Right atrium auricular region (tissue), 2 donors: Measurements from ENCODE around the gene KRT33B. TPM values are rescaled to one million over a fixed set of nuclear protein-coding genes. Genes with fewer than 3 reads are reported as not detected.

Experiments
- DNase-seq: peaks from one replicate; pipeline ENCODE4 v3.0.0-alpha.2; 2019; ENCODE audit warnings: low spot score
- H3K27ac ChIP-seq, 2 donors: fragments of 200-600 bp; sonication (generic); 1 replicate in 1 of 2; 2 replicates in 1 of 2; pipeline ENCODE4 v1.5.1; 2016 to 2019
- H3K27me3 ChIP-seq, 2 donors: fragments of 200-600 bp; sonication (generic); one replicate each; pipeline versions ENCODE4 v1.5.1 to v1.6.0; 2017 to 2019
- H3K36me3 ChIP-seq: fragments of 200-600 bp; sonication (generic); one replicate; pipeline ENCODE4 v1.5.1; 2016
- H3K4me1 ChIP-seq, 2 donors: fragments of 200-600 bp; sonication (generic); one replicate each; pipeline versions ENCODE4 v1.5.1 to v1.6.0; 2017 to 2019
- H3K4me3 ChIP-seq, 2 donors: fragments of 200-600 bp; sonication (generic); 1 replicate in 1 of 2; 2 replicates in 1 of 2; pipeline ENCODE4 v1.5.1; 2017 to 2019; ENCODE audit warnings: mild to moderate bottlenecking in 1 of 2, moderate library complexity in 1 of 2
- H3K9me3 ChIP-seq, 2 donors: fragments of 200-600 bp; sonication (generic); one replicate each; pipeline ENCODE4 v1.5.1; 2019
- CTCF ChIP-seq, 2 donors: fragments of 200-600 bp; sonication (generic); IDR thresholded peaks; one replicate each; pipeline ENCODE4 v1.5.1; 2019; ENCODE audit warnings: antibody characterized with exemption in 2 of 2
- total RNA-seq, 2 donors: library from RNA; depleted of rRNA; stranded (reverse); fragments of >200 nt; gene quantifications; one replicate each; pipeline ENCODE4 v1.1.0, GENCODE V29; 2016

The KRT33B gene
- total RNA-seq, 2 donors from 2014 or later = not detected

GRCh38 chr17:41393294-41393693, 23.7 kb upstream of the KRT33B start:
- no peak overlapping the region for H3K4me3 ChIP-seq
- no peaks in the 10 kb centered on the region for H3K36me3 ChIP-seq
- H3K9me3 ChIP-seq = no peaks in the 10 kb centered on the region
- TF ChIP-seq CTCF (IDR thresholded peaks at IDR 0.05) = no peak
- H3K4me1 ChIP-seq = peaks cover 0 to 9% of the 10 kb centered on the region in 2 donors
- H3K27me3 ChIP-seq = no peaks in the 10 kb centered on the region
- no peak overlapping the region for H3K27ac ChIP-seq
- no peak for DNase-seq

GRCh38 chr17:41392278-41392677, 22.7 kb upstream of the KRT33B start:
- no peaks in the 10 kb centered on the region for H3K27me3 ChIP-seq
- H3K4me3 ChIP-seq = no peak overlapping the region
- no peak for TF ChIP-seq CTCF (IDR thresholded peaks at IDR 0.05)
- no peak overlapping the region for H3K27ac ChIP-seq
- no peaks in the 10 kb centered on the region for H3K36me3 ChIP-seq
- peaks cover 0 to 9% of the 10 kb centered on the region in 2 donors for H3K4me1 ChIP-seq
- no peak for DNase-seq
- peaks cover 0 to 3% of the 10 kb centered on the region in 2 donors for H3K9me3 ChIP-seq

GRCh38 chr17:41391535-41391934, 21.9 kb upstream of the KRT33B start:
- H3K36me3 ChIP-seq = no peaks in the 10 kb centered on the region
- peaks cover 0 to 9% of the 10 kb centered on the region in 2 donors for H3K4me1 ChIP-seq
- H3K27ac ChIP-seq = no peak overlapping the region
- peaks cover 0 to 10% of the 10 kb centered on the region in 2 donors for H3K9me3 ChIP-seq
- H3K4me3 ChIP-seq = no peak overlapping the region
- H3K27me3 ChIP-seq = no peaks in the 10 kb centered on the region
- no peak for DNase-seq
- no peak for TF ChIP-seq CTCF (IDR thresholded peaks at IDR 0.05)

GRCh38 chr17:41390411-41390938, 20.9 kb upstream of the KRT33B start:
- no peak for TF ChIP-seq CTCF (IDR thresholded peaks at IDR 0.05)
- Histone ChIP-seq H3K4me3 (no peak overlapping the region), H3K36me3 (no peaks in the 10 kb centered on the region), H3K9me3 (peaks cover 0 to 21% of the 10 kb centered on the region in 2 donors), H3K4me1 (peaks cover 0 to 9% of the 10 kb centered on the region in 2 donors), H3K27me3 (no peaks in the 10 kb centered on the region), H3K27ac (no peak overlapping the region)
- DNase-seq = no peak

- no peak for DNase-seq
- no peak for TF ChIP-seq CTCF (IDR thresholded peaks at IDR 0.05)
- Histone ChIP-seq H3K4me3 (no peak overlapping the region), H3K9me3 (peaks cover 0 to 27% of the 10 kb centered on the region in 2 donors), H3K4me1 (no peaks in the 10 kb centered on the region), H3K36me3 (no peaks in the 10 kb centered on the region), H3K27me3 (no peaks in the 10 kb centered on the region), H3K27ac (no peak overlapping the region)
Observed at GRCh38 chr17:41387670-41388069, 18.1 kb upstream of the KRT33B start.

- peaks cover 0 to 27% of the 10 kb centered on the region in 2 donors for H3K9me3 ChIP-seq
- H3K27ac ChIP-seq = no peak overlapping the region
- no peaks in the 10 kb centered on the region for H3K36me3 ChIP-seq
- no peaks in the 10 kb centered on the region for H3K4me1 ChIP-seq
- no peak for TF ChIP-seq CTCF (IDR thresholded peaks at IDR 0.05)
- no peak overlapping the region for H3K4me3 ChIP-seq
- DNase-seq = no peak
- no peaks in the 10 kb centered on the region for H3K27me3 ChIP-seq
Observed at GRCh38 chr17:41386227-41386626, 16.6 kb upstream of the KRT33B start.
